Epithelial cell of proximal tubule (primary cell): Measurements from ENCODE around the gene APPL2. TPM values are rescaled to one million over a fixed set of nuclear protein-coding genes. Genes with fewer than 3 reads are reported as not detected.

Source experiments
- DNase-seq: peaks from one replicate; pipeline ENCODE4 v3.0.0-alpha.2; 2011; ENCODE audit warnings: low read depth
- H3K4me3 ChIP-seq: 2 replicates; pipeline ENCODE4 v1.5.1; 2011; ENCODE audit warnings: low read depth, mild to moderate bottlenecking, low read length
- total RNA-seq: library from RNA; depleted of rRNA; stranded (reverse); fragments of >200 nt; gene quantifications from 2 replicates; pipeline ENCODE4 v1.2.3, GENCODE V29; 2015
- TF ChIP-seq, protein P1 (sequence below): conservative IDR thresholded peaks from 2 replicates; pipeline ENCODE4 v1.5.1; 2012; ENCODE audit warnings: low read depth, mild to moderate bottlenecking, low read length

Gene APPL2
- total RNA-seq, 1 donor from 2014 or later = 57.4 TPM

DNA sequence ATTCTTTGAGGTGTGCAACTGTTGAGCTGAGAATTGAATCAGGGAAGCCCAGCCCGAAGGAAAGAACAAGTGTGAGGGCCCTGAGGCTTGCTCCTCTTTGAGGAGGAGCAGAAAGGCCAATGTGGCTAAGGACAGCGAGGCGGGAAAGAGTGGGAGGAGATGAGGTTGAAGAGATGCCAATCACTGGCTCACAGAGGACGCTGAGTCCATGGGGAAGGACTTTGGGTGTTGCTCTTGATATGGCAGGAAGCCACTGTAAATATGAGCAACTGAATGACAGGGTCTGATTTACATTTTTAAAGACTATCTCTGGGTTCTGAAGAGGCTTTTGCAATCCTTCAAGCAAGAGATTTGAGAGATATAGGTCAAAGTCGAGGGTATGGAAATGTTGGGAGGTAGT, 3.3 kb upstream of the APPL2 start:
- TF ChIP-seq, protein P1, sequence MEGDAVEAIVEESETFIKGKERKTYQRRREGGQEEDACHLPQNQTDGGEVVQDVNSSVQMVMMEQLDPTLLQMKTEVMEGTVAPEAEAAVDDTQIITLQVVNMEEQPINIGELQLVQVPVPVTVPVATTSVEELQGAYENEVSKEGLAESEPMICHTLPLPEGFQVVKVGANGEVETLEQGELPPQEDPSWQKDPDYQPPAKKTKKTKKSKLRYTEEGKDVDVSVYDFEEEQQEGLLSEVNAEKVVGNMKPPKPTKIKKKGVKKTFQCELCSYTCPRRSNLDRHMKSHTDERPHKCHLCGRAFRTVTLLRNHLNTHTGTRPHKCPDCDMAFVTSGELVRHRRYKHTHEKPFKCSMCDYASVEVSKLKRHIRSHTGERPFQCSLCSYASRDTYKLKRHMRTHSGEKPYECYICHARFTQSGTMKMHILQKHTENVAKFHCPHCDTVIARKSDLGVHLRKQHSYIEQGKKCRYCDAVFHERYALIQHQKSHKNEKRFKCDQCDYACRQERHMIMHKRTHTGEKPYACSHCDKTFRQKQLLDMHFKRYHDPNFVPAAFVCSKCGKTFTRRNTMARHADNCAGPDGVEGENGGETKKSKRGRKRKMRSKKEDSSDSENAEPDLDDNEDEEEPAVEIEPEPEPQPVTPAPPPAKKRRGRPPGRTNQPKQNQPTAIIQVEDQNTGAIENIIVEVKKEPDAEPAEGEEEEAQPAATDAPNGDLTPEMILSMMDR = no peak
- H3K4me3 ChIP-seq = no peak overlapping the region
- DNase-seq = no peak

DNA sequence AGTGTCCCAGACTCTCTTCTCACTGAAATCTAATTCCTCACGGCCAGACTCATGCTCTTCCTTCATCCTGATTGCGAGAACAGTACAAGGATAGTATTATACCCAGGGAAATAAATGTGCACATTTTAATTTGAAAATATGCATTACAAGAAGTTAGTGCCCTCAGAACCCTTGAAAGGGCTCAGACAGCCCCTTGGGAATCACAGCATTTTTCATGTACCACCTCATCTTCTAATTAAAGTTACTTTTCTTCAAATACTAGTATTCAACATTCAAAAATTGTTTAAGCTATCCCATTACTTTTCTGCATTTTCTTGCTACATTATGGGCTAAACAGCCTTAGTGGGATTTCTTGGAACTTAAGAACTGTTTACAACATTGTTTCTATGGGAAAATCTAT, 1.7 kb upstream of the APPL2 start:
- no peak for DNase-seq
- TF ChIP-seq, protein P1 = no peak
- H3K4me3 ChIP-seq = no peak overlapping the region

DNA sequence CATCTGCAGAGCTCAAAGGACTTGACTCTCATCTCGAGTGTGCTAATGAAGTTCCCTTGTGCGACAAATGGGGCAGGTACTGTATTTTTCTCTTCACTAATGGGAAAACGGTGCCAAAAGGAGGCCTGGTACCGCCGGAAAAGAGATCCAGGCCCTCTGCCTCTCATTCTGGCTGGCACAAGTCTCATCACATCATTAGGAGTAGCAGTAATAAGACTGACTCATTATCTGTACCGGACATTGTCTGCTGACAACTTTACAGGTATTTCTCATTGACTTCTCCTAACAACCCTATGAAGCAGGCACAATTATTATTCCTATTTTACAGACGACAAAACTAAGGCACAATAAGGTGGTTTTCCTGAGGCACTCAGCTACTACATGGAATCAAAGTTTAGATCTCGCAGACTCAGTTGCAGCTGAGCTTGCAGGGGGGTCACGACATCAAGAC, 668 bp downstream of the APPL2 start:
- H3K4me3 ChIP-seq = peak overlapping the region; percentile 78
- TF ChIP-seq, protein P1 = no peak
- no peak for DNase-seq

DNA sequence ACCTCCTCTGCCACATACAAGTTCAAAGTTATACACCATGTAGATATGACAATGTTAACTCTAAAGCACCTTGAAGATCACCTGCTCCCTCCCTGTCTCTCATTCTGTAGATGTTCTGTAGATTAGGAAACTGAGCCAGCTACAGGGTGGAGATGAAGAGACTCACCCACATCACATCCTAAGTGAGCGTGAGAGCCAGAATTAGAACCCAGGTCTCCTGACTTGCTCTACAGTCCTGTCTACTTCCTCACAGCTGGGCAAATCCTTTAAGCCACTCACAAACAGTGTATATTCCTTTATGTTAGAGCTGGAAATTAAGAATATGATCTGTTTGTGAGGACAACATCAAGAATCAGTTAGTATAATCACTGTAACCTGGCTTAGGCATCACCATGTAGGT, 1.8 kb downstream of the APPL2 start:
- TF ChIP-seq, protein P1 = no peak
- peak overlapping the region; percentile 78 for H3K4me3 ChIP-seq
- no peak for DNase-seq

DNA sequence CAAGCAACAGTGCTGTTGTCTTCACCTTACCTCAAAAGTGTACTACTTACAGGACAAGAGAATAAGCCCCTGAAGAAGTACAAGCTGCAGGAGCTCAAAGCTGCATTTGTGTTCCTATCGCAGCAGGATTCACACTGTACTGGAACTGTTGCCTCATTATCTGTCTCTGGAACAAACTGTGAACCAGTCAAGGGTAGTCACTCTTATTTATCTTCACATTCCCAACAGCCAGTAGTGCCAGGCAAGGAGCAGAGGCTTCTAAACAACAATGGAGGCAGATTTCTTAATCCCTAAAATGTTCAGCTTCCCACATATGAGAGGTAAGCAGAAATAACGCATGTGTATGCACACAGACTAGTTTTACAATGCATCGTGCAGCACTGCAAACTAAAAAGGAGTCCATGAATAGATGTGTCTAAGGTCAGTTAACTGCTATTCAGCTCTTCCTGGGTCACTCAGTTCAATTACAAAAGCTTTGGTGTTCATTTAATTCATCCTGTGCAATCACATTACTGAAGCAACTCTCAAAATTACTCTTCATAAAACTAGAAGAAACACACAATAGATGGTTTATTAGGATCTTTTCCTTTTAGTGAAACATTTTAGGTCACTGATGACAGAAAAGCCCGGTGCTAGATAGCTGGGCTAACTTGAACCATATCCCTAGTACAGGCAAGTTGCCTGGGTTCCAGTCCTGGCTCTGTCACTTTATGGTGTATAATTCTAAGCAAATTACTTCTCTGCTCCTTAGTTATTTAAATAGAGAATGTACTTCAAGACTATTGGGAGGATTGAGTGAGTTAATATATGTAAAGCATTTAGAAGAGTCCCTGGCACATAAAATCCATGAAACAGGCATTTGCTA, 2.7 kb downstream of the APPL2 start:
- no peak overlapping the region for H3K4me3 ChIP-seq
- TF ChIP-seq, protein P1 = no peak
- no peak for DNase-seq

DNA sequence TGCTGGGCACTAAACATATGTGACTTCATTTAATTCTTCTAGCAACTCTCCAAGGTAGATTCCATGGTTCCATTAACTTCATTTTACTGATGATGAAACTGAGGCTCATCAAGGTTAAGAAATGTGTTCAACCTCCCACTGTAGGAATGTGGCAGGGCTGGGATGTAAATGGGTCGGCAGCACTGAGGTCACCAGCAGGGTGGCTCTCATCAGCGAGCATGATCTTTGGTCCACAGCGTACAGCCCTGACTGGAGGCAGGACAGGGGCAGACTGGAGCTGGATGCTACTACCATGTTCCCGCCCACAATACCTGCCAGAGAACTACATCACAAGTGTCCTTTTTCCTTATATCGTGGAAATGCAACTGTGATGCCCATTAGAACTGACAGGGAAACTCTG, 4.6 kb downstream of the APPL2 start:
- TF ChIP-seq, protein P1 = no peak
- DNase-seq = no peak
- H3K4me3 ChIP-seq = no peak overlapping the region

DNA sequence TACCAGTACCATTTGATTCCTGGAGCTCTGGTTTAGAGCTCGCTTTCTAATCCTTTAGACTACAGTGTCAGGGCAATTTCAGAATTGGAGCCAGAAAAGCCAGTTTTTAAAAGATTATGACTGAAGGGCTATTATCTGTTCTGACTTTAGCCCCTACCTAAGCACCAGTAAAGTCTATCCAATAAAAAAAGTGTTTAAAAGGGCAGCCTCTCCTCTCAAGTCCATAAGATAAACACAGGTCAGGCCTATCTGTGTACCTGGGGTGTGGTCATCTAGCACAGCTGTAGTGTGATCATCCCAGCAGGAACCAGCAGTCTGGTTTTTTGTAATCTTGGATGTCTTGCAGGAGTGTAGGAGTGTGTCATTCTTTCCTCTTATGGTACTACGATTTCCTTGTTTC, 6.6 kb downstream of the APPL2 start:
- TF ChIP-seq, protein P1 = no peak

More for the DNA sequence above, 6.6 kb downstream of the APPL2 start:
- no peak for DNase-seq
- H3K4me3 ChIP-seq = no peak overlapping the region
